Heart left ventricle (tissue), 16 donors: ENCODE results near the gene PPFIBP1. TPM values are rescaled to one million over a fixed set of nuclear protein-coding genes. Genes with fewer than 3 reads are reported as not detected.

ENCODE experiments used
- ATAC-seq, 4 donors: fragments of 200-7000 bp; cut with Tn5 transposase; one replicate each; pipeline ENCODE4 v1.9.1; 2020 to 2022; ENCODE audit warnings: moderate library complexity in 4 of 4, mild to moderate bottlenecking in 3 of 4, moderate number of reproducible peaks in 1 of 4
- DNase-seq, 5 donors: peaks; one replicate each; pipeline ENCODE4 v3.0.0-alpha.2; 2020
- H3K27ac ChIP-seq, 12 donors: fragments of 200-600 bp; sonication (generic) in 4 of 12; one replicate each; pipeline versions ENCODE4 v1.5.0 to v1.8.0; 2016 to 2022; ENCODE audit warnings: mild to moderate bottlenecking in 2 of 12
- H3K27me3 ChIP-seq, 9 donors: fragments of 200-600 bp; sonication (generic) in 2 of 9; one replicate each; pipeline versions ENCODE4 v1.5.1 to v1.8.0; 2016 to 2022; ENCODE audit warnings: mild to moderate bottlenecking in 3 of 9
- H3K36me3 ChIP-seq, 9 donors: fragments of 200-600 bp; sonication (generic) in 2 of 9; one replicate each; pipeline versions ENCODE4 v1.5.0 to v1.8.0; 2018 to 2022; ENCODE audit warnings: mild to moderate bottlenecking in 2 of 9
- H3K4me1 ChIP-seq, 12 donors: fragments of 200-600 bp; sonication (generic) in 4 of 12; one replicate each; pipeline versions ENCODE4 v1.5.0 to v1.8.0; 2016 to 2022; ENCODE audit warnings: mild to moderate bottlenecking in 3 of 12
- H3K4me3 ChIP-seq, 12 donors: fragments of 200-600 bp; sonication (generic) in 4 of 12; one replicate each; pipeline versions ENCODE4 v1.5.0 to v1.8.0; 2017 to 2022; ENCODE audit warnings: mild to moderate bottlenecking in 9 of 12, moderate library complexity in 4 of 12
- H3K9me3 ChIP-seq, 12 donors: fragments of 200-600 bp; sonication (generic) in 4 of 12; one replicate each; pipeline versions ENCODE4 v1.5.0 to v1.8.0; 2016 to 2022; ENCODE audit warnings: mild to moderate bottlenecking in 1 of 12
- POLR2A ChIP-seq, 2 donors: fragments of 450-650 bp; IDR thresholded peaks; one replicate each; pipeline ENCODE4 v1.6.1; 2017; ENCODE audit warnings: antibody characterized with exemption in 2 of 2, mild to moderate bottlenecking in 2 of 2, moderate library complexity in 2 of 2
- WGBS, 4 donors: extraction: QIAGEN DNeasy Blood & Tissue Kit in 2 of 4; methylation state at CpG; one replicate each; pipeline versions ENCODE4 v1.1.5 to v1.1.7; 2013 to 2018; 5-methylcytosine and 5-hydroxymethylcytosine counted together
- intact Hi-C, 10 donors: fragments of 100-400 bp; cut with DNase I; formaldehyde crosslinking; loops; one replicate each; pipeline versions ENCODE4 v1.11.1 to v1.14.2; 2022
- polyA plus RNA-seq, 2 donors: library from polyadenylated mRNA; stranded (reverse); fragments of 200-250 nt; gene quantifications; one replicate each; pipeline ENCODE4 v1.2.3, GENCODE V29; 2013
- total RNA-seq, 9 donors: library from RNA; depleted of rRNA in 2 of 9; stranded (reverse); fragments of >200 nt in 2 of 9; fragmentation: NEBNext Ultra II Directional in 3 of 9; extraction: Animal tissue kit (Norgen Biotek cat#: 25700) in 3 of 9; gene quantifications; one replicate each; pipeline versions ENCODE4 v1.1.0 to v1.2.4, GENCODE V29; 2016 to 2023
- TF ChIP-seq, protein P1 (sequence below), 12 donors: fragments of 200-600 bp; sonication (generic) in 4 of 12; IDR thresholded peaks; one replicate each; pipeline versions ENCODE4 v1.5.0 to v1.8.0; 2018 to 2022; ENCODE audit warnings: antibody characterized with exemption in 12 of 12, mild to moderate bottlenecking in 5 of 12
- donor health status: ischemic (EF 13 %, LVEDD 7.1; RV severe dilation, severe dysfunction).
- donor health status: healthy with polysubstance abuse.
- donor health status: DM: no; HTN: yes; CAD: no.
- donor health status: DM: no; HTN: no; CAD: no.
- donor health status: ischemic (EF 25% LVEDD 6.9; RV normal size, moderate dysfunction).
- donor health status: ischemic (EF 25% LVEDD 5.7; RV mildly dilated, moderate dysfunction).
- donor health status: healthy.
- donor health status: DM: yes; HTN: yes; CAD: no.
- donor health status: ischemic (EF 35%, LVEDD 5.7; RV mildly dilated, moderate dysfunction).
- donor health status: nonischemic (EF 11% LVEDD 7.7; RV severe dilation, severe dysfunction).
- donor health status: DM: yes; HTN: yes; CAD: no.
- donor health status: PGD.
- donor health status: ischemic (EF 29% LVEDD 5.4; RV normal size, mild dysfunction).
- donor health status: nonischemic (EF 23%, LVEDD 6.1; RV moderate dilation, normal function).

Gene PPFIBP1
- total and polyA plus RNA-seq, 11 donors = 48.7 to 413 (median 265) TPM

DNA sequence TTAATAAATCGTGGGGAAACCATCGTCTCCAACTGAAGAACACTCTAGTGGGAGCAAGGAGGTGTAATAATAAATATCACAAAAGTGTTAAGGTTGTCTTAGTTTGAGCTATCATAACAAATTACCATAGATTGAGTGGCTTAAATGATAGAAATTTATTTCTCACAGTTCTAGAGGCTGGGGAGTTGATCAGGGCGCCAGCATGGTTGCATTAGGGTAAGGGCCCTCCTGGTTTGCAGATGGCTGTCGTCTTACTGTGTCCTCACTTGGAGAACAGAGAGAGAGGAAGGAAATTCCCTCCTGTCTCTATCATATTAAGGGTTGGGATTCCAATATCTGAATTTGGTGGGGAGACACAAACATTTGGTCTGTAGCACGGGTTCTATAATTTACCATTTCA, 219.6 kb downstream of the PPFIBP1 start:
- WGBS, 4 donors = 94 to 98% (median 97%) methylated on average over 5 of the region's 5 CpGs
- Histone ChIP-seq H3K9me3 (no peaks in the 10 kb centered on the region), H3K27me3 (no peaks in the 10 kb centered on the region), H3K27ac (no peak overlapping the region), H3K4me1 (peaks cover 0 to 9% (median 0%) of the 10 kb centered on the region in 12 donors), H3K36me3 (peaks cover 0 to 71% (median 55%) of the 10 kb centered on the region in 9 donors), H3K4me3 (no peak overlapping the region)
- no peak for DNase-seq
- intact Hi-C loops = loop anchor here in 1 of 10 donors (10.0 kb wide), 1 partner anchor 81 kb away; no protein-coding TSS in a partner anchor
- no peak for ATAC-seq
- no peak for TF ChIP-seq POLR2A (IDR thresholded peaks at IDR 0.05)
- TF ChIP-seq, protein P1, sequence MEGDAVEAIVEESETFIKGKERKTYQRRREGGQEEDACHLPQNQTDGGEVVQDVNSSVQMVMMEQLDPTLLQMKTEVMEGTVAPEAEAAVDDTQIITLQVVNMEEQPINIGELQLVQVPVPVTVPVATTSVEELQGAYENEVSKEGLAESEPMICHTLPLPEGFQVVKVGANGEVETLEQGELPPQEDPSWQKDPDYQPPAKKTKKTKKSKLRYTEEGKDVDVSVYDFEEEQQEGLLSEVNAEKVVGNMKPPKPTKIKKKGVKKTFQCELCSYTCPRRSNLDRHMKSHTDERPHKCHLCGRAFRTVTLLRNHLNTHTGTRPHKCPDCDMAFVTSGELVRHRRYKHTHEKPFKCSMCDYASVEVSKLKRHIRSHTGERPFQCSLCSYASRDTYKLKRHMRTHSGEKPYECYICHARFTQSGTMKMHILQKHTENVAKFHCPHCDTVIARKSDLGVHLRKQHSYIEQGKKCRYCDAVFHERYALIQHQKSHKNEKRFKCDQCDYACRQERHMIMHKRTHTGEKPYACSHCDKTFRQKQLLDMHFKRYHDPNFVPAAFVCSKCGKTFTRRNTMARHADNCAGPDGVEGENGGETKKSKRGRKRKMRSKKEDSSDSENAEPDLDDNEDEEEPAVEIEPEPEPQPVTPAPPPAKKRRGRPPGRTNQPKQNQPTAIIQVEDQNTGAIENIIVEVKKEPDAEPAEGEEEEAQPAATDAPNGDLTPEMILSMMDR (IDR thresholded peaks at IDR 0.05) = no peak

Other genes starting within 250 kb of the PPFIBP1 start
- 10 to 100 TPM in 1 of 9 donors, 1 to 10 TPM in 8; 1.1 to 10.7 (median 2.9) TPM for gene BMAL2, start 191.4 kb upstream of the PPFIBP1 start, total RNA-seq
- gene BMAL2, start 191.4 kb upstream of the PPFIBP1 start, polyA plus RNA-seq = 1 to 10 TPM in 1 of 2 donors, under 1 TPM in 1; 0.30 to 1.6 TPM
- gene SMCO2, start 77.5 kb upstream of the PPFIBP1 start, total RNA-seq = 1 to 10 TPM in 1 of 9 donors, under 1 TPM in 2, not detected in 6; 0.54 to 1.2 (median 0.58) TPM
- gene SMCO2, start 77.5 kb upstream of the PPFIBP1 start, polyA plus RNA-seq = not detected
- 1 to 10 TPM; 3.7 to 7.9 (median 5.0) TPM for gene REP15, start 172.2 kb downstream of the PPFIBP1 start, total RNA-seq
- gene REP15, start 172.2 kb downstream of the PPFIBP1 start, polyA plus RNA-seq = 1 to 10 TPM; 4.4 to 5.2 TPM
- 10 to 100 TPM; 45.7 to 94.1 (median 59.6) TPM for gene MRPS35, start 186.6 kb downstream of the PPFIBP1 start, total RNA-seq
- 10 to 100 TPM; 39.8 to 67.7 TPM for gene MRPS35, start 186.6 kb downstream of the PPFIBP1 start, polyA plus RNA-seq